AG04449 (cell line): ENCODE measurements around the gene PRSS21.

Source experiments
- CTCF ChIA-PET: fragments of 350-600 bp; formaldehyde crosslinking; extraction: SDS; loops from one replicate; lab custom pipeline; 2021; ENCODE audit warnings: antibody characterized with exemption; lab: Yijun Ruan, JAX
- POLR2A ChIA-PET: fragments of 400-600, 350-600 bp; formaldehyde crosslinking; extraction: SDS; loops from one replicate; lab custom pipeline; 2020; ENCODE audit warnings: antibody characterized with exemption, inconsistent platforms; lab: Yijun Ruan, JAX
- DNase-seq: peaks from one replicate; pipeline ENCODE4 v3.0.0-alpha.2; 2010; ENCODE audit warnings: low read depth, low spot score
- H3K4me3 ChIP-seq: 2 replicates; pipeline ENCODE4 v1.5.1; 2011; ENCODE audit warnings: low read depth, mild to moderate bottlenecking, control low read depth, low read length
- CTCF ChIP-seq: IDR thresholded peaks from one replicate; pipeline ENCODE4 v1.5.1; 2011; ENCODE audit warnings: mild to moderate bottlenecking, moderate library complexity, low read length, control low read depth, inconsistent platforms; ENCODE audit not compliant: insufficient read depth; ENCODE audit errors: missing control alignments

PRSS21 gene

GRCh38 chr16:2856061-2856670, 39.1 kb downstream of the PRSS21 start:
- CTCF ChIA-PET: interaction anchor here (0.7 to 1.3 kb wide), 3 partner anchors 11 to 17 kb away, joined by 4 to 8 read pairs (median 6); no protein-coding TSS in a partner anchor
- POLR2A ChIA-PET: no interaction called here
- H3K4me3 ChIP-seq: no peak overlapping the region
- no peak for TF ChIP-seq CTCF
- no peak for DNase-seq

GRCh38 chr16:2856686-2857450, 39.8 kb downstream of the PRSS21 start:
- POLR2A ChIA-PET: no interaction called here
- no peak overlapping the region for H3K4me3 ChIP-seq
- CTCF ChIA-PET: interaction anchor here (0.7 to 1.3 kb wide), 3 partner anchors 11 to 18 kb away, joined by 4 to 8 read pairs (median 6); no protein-coding TSS in a partner anchor
- no peak for DNase-seq
- TF ChIP-seq CTCF: no peak

- no peak for TF ChIP-seq CTCF
- ChIA-PET POLR2A (no interaction called here), CTCF (interaction anchor here (1.0 kb wide), 1 partner anchor 18 kb away, joined by 6 read pairs; no protein-coding TSS in a partner anchor)
- H3K4me3 ChIP-seq: no peak within 1 kb of the TSS
- no peak for DNase-seq
Observed at GRCh38 chr16:2857451-2858244, 40.6 kb downstream of the PRSS21 start, which contains the start of gene PRSS22. Gene PRSS22, minus strand, starts transcription at chr16:2858170. Its CDS starts 66 bp downstream, at chr16:2858104.

- TF ChIP-seq CTCF: no peak
- no peak for DNase-seq
- POLR2A ChIA-PET: no interaction called here
- CTCF ChIA-PET: interaction anchor here (1.0 to 1.4 kb wide), 2 partner anchors 10 to 19 kb away, joined by 3 to 6 read pairs; no protein-coding TSS in a partner anchor
- H3K4me3 ChIP-seq: no peak overlapping the region
Observed at GRCh38 chr16:2858245-2859025, 41.4 kb downstream of the PRSS21 start.

GRCh38 chr16:2859686-2860265, 42.7 kb downstream of the PRSS21 start:
- no peak for TF ChIP-seq CTCF
- H3K4me3 ChIP-seq: no peak overlapping the region
- no peak for DNase-seq
- ChIA-PET CTCF (interaction anchor here (2.8 kb wide), 1 partner anchor 20 kb away, joined by 16 read pairs; no protein-coding TSS in a partner anchor), POLR2A (no interaction called here)
